ENCODE results near the gene RPL22.

GRCh38 chr1:6223617-6224016 lies 24.2 kb upstream of the RPL22 start:
- TF ChIP-seq CTCF (conservative IDR thresholded peaks at IDR 0.05) (no peak), ZFX (IDR thresholded peaks at IDR 0.05) (no peak)
